Activated CD4-positive, alpha-beta T cell treated with anti-CD3 and anti-CD28 coated beads, Interleukin-2, amount 50 U/mL, for 16 hours (primary cell): ENCODE data around the gene RUNX2.
"Not testable (repeated sequence)": the region's sequence is repeated elsewhere in the genome, so short reads cannot be mapped to it uniquely, and the experiment has no call there.

ENCODE experiments used
- DNase-seq: peaks from one replicate; pipeline ENCODE4 v3.0.0-alpha.2; 2020

Gene RUNX2

DNA sequence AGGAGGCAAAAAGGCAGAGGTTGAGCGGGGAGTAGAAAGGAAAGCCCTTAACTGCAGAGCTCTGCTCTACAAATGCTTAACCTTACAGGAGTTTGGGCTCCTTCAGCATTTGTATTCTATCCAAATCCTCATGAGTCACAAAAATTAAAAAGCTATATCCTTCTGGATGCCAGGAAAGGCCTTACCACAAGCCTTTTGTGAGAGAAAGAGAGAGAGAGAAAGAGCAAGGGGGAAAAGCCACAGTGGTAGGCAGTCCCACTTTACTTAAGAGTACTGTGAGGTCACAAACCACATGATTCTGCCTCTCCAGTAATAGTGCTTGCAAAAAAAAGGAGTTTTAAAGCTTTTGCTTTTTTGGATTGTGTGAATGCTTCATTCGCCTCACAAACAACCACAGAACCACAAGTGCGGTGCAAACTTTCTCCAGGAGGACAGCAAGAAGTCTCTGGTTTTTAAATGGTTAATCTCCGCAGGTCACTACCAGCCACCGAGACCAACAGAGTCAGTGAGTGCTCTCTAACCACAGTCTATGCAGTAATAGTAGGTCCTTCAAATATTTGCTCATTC, at the start of gene RUNX2:
Gene RUNX2, plus strand, starts transcription at position 375 of the 567 bp plus-strand sequence. CDS start 397 bp downstream, outside the sequence.
- no peak for DNase-seq

DNA sequence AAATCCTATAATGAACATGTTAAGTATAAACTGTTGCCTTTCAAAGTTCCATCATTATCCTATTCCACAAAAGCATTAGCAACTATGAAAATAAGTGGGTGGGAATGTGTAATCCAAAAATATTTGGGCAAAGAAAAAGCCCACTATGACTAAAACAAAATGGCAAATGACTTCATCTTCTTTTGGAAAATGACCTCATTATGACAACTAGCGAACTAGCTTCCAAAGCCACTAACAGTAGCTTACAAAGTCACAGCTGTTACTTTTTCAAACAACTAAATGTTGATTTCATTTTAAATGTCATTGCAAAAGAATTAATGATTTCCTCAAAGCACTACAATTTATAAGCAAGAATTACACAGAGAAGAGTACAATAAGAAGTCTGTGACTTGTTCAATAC, 49.8 kb upstream of the RUNX2 start:
- DNase-seq: no peak

DNA sequence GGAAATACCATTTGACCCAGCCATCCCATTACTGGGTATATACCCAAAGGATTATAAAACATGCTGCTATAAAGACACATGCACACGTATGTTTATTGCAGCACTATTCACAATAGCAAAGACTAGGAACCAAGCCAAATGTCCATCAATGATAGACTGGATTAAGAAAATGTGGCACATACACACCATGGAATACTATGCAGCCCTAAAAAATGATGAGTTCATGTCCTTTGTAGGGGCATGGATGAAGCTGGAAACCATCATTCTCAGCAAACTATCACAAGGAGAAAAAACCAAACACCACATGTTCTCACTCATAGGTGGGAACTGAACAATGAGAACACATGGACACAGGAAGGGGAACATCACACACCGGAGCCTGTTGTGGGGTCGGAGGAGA, 41.4 kb upstream of the RUNX2 start:
- not testable (repeated sequence) for DNase-seq

DNA sequence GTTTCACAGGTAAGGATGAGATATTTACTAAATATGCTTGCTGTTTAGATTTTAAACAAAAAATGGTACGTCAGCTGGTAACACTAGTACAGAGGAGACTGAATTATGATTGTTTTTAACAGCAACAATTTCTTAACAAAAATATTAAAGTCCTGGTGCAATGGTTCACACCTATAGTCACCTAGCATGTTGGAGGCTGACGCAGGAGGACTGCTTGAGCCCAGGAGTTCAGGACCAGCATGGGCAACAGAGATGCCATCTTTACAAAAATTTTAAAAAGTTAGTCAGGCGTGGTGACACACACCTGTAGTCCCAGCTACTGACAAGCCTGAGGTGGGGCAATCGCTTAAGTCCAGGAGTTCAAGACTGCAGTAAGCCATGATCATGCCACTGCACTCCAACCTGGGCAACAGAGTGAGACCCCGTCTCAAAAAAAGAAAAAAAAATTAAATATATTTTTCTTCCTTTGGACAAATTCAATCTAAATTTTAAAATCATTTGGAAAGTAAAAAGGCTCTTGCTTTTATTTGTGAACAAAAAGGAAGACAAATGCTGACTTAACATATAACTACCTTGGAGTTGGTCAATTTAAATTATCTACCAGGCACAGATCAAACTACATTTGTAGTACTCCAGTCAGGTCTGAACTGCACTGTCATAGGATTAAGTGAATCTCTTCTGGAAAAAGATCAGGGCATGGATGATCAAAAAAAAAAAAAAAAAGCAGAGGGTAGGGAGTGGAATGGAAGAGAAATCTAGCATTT, 38.2 kb upstream of the RUNX2 start:
- DNase-seq: no peak

DNA sequence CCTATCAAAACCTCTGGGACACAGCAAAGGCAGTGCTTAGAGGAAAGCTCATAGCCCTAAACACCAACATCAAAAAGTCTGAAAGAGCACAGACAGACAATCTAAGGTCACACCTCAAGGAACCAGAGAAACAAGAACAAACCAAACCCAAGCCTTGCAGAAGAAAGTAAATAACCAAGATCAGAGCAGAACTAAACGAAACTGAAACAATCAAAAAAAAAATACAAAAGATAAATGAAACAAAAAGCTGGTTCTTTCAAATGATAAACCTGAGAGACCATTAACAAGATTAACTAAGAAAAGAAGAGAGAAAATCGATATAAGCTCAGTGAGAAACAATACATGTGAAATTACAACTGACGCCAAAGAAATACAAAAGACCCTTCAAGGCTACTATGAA, 34.8 kb upstream of the RUNX2 start:
- no peak for DNase-seq

DNA sequence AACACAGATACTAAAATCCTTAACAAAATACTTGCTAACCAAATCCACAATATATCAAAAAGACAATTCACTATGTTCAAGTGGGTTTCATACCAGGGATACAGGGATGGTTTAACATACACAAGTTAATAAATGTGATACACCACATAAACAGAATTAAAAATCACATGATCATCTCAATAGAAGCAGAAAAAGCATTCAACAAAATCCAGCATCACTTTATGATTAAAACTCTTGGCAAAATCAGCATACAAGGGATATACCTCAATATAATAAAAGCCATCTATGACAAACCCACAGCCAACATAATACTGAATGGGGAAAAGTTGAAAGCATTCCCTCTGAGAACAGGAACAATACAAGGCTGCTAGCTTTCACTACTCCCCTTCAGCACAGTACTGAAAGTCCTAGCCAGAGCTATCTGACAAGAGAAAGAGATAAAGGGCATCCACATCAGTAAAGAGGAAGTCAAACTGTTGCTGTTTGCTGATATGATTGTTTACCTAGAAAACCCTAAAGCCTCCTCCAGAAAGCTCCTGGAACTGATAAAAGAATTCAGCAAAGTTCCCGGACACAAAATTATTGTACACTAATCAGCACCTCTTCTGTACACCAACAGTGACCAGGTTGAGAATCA, 33.9 kb upstream of the RUNX2 start:
- not testable (repeated sequence) for DNase-seq

DNA sequence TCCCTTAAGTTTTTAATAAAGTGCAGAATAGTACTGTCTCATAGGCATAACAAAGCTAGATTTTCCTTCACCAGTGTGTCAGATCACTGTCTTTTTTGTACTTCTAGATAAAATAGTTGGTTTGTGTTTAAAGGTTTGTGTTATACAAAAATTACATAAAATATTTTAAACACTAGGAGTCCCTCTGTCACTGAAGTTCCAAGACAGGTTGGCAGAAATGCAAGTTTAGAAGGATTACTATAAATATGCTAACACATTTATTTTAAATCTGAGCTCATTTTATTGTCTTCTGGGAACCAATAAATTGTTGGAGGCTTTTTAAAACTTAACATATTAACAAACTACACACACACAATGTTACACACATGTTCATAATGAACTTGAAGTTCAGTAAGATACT, 30.8 kb upstream of the RUNX2 start:
- no peak for DNase-seq

DNA sequence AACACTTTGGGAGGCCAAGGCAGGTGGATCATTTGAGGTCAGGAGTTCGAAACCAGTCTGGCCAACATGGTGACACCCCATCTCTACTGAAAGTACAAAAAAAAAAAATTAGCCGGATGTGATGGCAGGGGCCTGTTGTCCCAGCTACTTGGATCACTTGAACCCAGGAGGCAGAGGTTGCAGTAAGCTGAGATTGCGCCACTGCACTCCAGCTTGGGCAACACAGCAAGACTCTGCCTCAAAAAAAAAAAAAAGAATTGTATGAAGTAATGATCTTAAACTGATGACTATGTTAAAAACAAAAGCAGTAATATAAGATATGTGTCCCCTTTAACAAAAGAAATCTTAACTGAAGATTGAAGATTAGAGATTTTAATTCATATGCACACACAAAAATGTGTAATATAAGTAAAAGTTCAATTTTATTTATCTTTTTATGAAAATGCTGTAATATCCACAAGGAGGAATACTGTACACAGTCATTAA, 29.0 kb upstream of the RUNX2 start:
- no peak for DNase-seq

DNA sequence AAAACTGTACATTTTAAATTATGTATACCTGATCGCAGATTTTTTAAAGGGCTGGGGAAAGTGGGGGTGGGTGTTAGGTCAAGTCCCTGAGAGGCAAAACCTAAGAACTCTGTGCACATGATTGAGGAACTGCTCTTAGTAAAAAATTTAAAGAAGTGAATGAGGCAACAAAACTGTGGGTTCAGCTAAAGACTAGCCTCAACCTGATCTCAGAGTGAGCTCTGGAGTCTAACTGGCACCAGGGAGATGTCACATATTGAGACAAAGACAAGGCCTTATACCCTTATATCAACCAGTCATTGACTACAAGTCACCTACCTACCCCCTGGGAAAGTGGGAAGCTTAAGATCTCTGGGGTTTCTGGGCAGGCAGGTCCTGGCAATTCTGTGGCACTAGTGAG, 27.4 kb upstream of the RUNX2 start:
- no peak for DNase-seq

DNA sequence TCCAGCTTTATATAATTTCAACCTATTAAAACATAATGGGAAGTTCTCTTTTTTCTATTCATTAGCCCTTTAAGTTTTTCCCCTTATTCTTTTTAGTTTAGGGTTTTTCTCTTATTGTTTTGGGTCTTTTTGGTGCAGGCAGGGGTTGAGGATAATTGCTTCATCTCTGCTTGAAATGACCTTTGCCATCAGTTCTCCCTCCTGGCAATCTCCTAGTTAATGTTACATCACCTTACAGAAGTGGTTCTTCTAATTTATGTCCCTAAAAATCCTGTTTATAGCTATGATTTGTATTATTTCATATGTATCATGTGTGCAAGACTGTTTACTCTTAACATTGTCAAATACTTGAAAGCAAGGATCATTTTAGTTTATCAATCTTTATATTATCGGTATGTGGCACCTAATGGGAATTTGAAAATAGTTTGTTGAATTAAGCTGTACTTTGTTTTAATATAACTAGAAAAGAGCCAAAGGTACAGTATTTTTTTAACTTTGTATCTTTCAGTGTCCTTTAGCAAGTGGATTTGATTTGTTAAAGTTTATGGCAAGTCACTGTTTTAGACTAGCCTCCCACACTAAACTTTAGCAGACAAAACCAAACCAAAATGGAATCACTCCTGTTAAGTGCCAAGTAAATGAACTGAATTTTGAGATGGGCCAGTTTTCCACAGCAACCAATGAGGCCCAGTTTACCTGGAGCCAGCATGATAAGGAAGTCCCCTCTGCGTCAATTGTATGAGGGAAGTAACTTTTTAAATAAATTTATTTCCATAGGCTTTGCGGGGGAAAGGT, 26.6 kb upstream of the RUNX2 start:
- DNase-seq: no peak

DNA sequence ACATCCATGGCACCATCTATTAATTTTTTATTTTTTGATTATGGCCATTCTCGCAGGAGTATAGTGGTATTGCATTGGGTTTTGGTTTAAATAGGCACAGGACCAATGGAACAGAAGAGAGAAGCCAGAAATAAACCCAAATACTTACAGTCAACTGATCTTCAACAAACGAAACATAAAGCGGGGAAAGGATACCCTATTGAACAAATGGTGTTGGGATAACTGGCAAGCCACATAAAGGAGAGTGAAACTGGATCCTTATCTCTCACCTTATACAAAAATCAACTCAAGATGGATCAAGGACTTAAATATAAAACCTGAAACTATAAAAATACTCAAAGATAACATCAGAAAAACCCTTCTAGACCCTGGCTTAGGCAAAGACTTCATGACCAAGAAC, 25.3 kb upstream of the RUNX2 start:
- DNase-seq: no peak

DNA sequence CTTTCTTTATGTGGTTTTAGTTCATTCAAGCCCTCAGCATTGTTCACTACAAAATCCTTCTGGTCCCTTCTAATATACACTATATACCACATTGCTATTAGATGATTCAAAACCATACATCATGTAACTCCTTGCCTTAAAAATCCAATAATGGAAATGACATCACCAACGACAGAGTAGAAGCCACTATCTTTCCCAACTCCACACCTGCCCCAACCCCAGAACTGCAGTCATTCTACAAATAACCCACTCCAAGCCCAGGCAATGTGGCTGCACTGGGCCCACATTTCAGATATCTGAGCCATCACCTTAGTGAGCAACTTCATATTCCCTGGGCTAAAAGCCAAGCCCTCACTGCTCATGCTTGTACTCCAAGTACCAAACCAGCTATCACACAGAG, 22.6 kb upstream of the RUNX2 start:
- no peak for DNase-seq

DNA sequence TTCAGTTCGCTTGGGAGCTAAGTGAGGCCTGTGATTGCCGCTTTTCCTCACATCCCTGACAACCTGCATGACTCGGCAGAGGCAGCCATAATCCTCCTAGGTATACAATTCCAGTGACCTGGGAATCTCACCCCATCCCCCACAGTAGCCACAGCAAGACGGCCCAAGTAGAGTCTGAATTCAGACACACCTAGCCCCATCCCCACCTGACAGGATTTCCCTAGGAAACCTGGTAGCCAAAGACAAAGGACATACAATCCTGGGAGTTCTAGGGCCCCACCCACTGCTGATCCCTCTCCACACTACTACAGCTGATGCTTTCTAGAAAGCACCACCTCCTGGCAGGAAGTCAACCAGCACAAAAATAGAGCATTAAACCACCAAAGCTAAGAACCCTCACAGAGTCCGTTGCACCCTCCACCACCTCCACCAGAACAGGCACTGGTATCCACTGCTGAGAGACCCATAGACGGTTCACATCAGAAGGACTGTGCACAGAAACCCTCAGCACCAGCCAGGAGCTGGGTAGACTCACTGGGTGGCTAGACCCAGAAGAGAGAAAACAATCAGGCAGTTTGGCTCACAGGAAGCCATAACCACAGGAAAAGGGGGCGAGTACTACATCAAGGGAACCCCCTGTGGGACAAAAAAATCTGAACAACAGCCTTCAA, 17.9 kb upstream of the RUNX2 start:
- DNase-seq: peak; percentile 16

DNA sequence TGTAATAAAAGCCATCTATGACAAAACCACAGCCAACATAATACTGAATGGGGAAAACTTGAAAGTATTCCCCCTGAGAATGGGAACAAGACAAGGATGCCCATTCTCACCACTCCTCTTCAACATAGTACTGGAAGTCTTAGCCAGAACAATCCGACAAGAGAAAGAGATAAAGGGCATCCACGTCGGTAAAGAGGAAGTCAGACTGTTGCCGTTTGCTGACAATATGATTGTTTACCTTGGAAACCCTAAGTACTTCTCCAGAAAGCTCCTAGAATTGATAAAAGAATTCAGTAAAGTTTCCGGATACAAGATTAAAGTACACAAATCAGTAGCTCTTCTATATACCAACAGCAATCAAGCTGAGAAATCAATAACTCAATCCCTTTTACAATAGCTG, 14.0 kb upstream of the RUNX2 start:
- no peak for DNase-seq

DNA sequence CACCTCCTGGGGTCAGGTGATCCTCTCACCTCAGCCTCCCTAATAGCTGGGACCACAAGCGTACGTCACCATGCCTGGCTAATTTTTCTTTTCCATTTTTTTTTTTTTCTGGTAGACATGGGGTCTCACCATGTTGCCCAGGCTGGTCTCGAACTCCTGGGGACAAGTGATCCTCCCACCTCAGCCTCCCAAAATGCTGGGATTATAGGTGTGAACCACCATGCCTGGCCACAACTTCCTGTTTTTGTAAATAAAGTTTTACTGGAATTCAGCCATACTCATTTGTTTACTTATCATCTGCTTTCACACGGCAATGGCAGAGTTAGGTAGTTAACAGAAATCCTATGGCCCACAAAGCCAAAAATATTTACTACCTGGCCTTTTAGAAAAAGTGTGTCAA, 7.8 kb upstream of the RUNX2 start:
- no peak for DNase-seq

DNA sequence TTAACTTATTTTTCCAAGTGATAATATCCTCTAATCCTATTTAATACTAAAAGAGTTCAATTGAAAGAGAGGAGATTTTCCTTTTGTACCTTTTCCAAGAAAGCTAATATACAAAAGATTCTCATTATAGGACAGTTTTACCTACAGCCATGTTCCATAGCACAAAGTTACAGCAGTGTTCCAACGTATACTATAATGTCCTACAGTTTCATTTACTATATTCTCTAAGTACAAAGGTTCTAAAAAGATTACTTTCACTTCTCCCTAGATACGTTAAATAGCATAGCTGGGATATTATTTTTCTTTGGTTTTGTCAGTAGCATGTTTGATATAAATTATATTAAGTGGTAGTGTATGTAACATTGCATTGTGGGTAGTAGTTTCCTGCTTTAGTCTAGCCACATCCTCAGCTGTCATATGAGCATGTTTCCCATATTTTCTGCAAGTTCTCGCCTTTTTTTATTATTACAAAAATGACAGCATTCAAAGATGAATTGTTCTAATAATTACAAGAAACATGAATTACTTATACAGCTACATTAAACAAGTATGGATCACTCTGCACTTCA, 4.4 kb upstream of the RUNX2 start:
- peak; percentile 1 for DNase-seq

DNA sequence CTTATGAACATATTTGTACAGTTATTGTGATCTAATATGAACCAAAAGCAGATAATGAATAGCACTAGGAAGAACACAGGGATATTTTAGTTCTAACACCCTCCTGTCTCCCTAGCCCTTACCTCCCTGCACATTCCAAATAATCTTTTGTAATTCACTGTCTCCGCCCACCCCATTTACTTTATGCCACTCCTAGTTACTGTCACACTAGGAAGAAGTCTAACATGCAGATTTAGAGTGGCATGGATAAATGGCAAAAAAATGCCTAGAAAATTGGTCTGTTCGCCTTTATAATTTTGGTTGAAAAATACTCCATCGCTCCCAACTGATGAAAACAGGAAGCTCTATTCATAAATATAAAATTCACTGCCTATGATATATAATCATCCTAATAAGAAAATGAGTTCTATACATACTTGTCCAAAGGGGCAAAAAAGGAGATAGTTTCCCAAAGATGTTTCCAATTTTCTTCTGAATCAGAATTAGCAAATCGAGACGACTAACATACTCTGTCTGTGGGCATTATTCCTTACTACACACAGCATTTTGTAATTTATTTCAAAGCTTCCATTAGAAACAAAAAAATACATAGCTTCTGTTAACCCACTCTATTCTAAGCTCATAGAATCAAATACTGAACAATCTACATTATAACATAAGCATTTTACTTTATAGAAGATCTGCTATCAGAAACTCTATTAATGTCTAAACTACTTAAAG, 1.3 kb upstream of the RUNX2 start:
- DNase-seq: no peak

DNA sequence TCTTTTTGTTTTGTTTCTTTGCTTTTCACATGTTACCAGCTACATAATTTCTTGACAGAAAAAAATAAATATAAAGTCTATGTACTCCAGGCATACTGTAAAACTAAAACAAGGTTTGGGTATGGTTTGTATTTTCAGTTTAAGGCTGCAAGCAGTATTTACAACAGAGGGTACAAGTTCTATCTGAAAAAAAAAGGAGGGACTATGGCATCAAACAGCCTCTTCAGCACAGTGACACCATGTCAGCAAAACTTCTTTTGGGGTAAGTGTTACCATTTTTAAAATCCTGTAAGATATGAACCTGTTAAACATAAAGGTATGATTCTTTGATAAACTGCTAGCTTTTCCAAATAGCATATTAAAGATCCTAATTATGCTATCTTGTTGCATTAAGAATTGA, 393 bp downstream of the RUNX2 start:
- no peak for DNase-seq

DNA sequence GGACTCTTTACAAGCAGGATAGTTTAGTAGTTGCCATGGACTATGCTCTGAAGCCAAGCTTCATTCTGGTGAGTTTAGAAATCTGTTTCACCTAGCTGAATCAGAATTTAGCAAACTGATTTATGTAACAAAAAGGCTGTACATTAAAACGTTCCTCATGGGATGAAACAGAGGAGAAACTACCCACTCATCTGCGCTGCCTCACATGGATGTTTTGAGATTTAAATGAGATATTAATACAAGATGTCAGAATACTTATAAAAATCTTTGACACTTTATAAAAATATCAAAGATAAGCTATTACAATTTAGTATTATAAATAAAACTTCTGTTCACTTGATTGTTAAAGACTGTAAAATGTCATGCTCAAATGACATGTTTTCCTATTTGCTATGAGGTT, 16.8 kb downstream of the RUNX2 start:
- DNase-seq: no peak

DNA sequence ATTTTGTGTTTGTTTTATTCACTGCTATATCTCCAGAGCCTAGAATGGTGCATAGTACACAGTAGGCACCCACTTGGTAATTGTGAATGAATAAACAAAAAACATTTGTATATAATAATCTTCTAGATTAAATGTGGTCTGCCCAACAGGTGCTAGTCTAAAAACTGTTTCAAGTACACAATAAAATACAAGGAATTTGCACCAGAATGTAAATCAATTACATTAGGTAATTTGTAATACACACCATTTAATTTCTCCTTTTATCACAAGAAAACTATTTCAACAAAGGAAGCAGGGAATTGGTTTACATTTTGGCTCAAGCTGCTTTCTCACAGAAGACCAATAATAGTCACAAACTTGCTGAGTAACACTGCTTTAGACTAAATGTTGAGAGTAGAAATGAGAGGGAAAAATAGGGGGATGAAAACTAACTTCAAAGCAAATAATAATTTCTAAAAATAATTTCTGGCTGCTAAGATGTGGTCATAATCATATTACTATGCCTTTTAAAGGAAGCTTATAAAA, 22.1 kb downstream of the RUNX2 start:
- DNase-seq: no peak

DNA sequence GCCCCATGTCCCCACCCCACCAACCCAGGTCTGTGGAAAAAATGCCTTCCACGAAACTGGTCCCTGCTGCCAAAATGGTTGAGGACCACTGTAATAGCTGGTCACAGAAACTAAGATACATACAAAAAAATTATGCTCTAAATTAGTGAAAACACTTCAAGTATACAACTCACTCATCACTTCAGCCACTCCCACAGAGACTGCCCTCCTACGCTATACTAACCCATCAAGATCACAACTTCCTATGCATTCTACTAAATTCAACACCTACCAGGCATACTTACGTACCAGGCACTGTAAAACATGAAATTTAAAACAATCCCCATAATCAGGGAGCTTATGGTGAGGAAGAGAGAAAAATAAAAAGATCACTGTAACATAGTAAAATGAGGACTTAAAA, 22.9 kb downstream of the RUNX2 start:
- no peak for DNase-seq

DNA sequence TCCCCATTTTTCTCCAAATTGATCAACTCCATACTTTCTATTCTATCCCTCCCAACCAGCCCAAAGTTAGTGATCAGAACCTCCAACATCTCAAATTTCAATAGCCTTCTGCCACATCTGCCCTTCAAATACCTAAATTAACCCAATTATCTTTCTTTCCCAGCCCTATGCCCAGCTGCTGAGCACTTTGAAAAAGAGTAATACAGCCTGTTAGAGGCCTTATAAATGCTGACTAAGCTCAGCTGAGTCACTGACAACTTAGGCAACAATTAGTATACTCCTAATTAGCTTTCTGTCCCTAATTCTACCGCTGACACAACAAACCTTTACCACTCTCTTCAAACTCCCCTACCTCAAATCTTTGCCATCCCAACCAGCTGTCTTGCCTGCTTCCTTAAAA, 23.5 kb downstream of the RUNX2 start:
- DNase-seq: no peak
